Right renal pelvis (tissue), 4 donors: Measurements from ENCODE around the gene TNRC18. TPM values are rescaled to one million over a fixed set of nuclear protein-coding genes. Genes with fewer than 3 reads are reported as not detected.

Source experiments
- DNase-seq, 4 donors: peaks; one replicate each; pipeline ENCODE4 v3.0.0-alpha.2; 2013; ENCODE audit warnings: low read depth in 4 of 4, low spot score in 3 of 4, missing footprints in 1 of 4
- polyA plus RNA-seq, 4 donors: library from polyadenylated mRNA; unstranded; fragments of 120-200 nt; gene quantifications; one replicate each; pipeline ENCODE4 v1.2.1, GENCODE V29; 2013; ENCODE audit not compliant: insufficient read length in 4 of 4

The TNRC18 gene
- polyA plus RNA-seq, 4 donors: 93.2 to 130 (median 104) TPM

DNA sequence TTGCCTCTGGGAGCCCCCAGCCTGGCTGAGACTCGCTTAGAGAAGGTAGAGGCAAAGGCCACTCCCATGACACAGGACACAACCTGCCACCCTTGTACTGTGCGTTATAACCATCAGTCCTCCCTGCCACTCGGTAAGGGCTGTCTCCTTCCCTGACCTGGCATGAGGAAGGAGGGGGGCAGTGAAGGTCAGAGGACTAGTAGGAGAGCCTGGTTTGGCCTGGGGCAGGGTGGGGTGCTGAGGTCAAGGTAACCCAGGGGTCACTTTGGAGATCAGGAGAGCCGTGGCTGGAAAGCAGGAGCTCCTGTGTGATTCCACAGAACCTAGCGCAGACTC lies 6.9 kb upstream of the TNRC18 start:
- no peak for DNase-seq

DNA sequence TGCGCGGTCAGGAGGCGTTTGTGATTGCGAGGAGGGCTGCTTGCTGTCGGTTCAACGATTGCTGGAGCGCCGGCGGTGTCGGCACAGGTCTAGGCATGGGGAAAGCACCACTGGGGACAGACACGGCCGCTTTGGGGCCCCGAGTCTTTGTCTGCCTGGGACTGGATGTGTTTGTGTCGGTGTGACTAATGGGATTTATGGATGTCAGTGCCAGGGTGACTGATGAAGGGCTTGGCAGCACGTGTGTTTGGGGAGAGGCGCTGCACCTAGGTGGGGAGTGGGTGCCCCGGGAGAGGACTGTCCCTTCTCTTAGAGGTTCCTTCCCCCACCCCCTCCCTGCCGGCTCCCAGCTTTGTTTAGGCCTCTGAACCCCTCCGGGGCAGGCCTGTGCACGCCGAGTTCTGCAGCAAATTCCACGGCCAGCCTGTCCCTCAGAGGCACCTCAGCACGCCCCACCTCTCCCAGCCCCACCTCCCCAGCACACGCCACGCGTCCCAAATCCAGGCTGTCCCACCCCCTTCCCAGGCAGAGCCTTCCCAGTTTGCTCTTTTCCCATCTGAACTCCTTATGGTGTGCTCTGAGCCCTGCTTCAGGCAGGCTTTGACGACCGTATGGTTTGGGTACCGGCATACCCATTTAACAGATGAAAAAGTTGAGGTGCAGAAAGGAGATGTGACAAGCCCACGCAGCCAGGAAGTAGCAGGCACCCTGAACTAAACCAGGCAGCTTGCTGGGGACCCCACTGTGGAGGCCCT lies 6.4 kb upstream of the TNRC18 start:
- no peak for DNase-seq

DNA sequence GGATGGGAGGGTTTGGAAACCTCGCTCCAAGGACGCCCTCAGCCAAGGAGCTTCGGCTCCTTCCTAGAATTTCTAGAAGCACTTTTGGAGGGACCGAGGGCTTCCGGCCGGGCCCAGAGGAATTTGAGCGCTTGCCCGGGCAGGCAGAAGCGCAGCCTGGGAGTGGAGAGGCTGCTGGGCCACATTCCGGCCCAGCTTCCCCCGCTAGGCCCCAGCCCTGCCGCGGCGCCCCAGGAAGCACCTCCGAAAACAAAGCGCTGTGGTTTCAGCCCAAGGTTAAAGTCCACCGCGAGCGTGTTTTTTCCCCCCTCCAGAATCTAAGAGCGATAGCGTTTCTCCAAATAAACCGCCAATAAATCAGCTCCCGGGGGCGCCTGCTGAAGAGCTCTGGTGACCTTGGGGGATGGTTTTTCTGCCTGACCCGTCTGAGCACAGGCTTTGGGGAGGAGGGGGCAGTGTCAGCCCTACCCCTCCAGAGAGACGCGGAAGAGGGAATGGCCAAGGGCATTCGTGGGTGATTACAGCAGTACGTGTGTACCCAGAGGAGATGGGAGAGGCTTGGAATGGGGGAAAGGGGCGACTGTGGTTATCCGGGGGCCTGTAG lies 5.7 kb upstream of the TNRC18 start:
- no peak for DNase-seq

DNA sequence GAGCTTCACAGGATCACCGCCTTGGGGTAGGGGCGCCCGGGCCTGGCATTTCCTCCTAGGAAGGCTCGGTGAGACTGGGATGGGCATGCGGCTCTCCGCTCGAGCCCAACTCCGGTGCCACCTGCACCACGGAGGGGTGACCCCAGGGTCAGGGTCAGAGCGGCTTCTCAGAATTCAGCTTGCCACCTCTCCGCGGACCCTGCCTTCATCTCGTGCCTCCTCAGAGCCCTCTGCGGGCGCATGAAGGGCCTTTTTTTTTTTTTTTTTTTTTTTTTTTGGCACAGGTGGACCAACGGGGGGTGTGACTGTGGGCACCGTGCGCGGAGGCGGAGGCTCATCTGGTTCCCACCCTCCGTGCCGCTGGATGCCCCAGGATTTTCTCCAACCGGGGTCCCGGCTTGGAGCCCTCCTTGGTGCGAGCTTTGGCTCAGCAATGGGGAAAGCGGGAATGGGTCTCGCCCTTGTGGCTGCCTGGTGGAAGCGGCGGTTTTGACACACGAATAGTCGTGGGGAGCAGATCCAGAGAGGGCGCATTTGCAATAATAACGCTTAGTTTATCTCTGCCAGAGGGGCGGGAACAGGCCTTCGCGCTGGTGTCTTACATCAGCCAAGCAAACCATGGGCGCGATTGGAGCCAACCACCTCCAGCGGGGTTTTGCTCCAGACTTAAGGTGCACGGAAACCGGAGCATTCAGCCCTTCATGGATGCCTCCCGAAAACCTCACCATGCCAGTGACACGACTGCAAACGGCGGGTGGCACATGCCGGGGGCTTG lies 5.0 kb upstream of the TNRC18 start:
- DNase-seq: no peak

DNA sequence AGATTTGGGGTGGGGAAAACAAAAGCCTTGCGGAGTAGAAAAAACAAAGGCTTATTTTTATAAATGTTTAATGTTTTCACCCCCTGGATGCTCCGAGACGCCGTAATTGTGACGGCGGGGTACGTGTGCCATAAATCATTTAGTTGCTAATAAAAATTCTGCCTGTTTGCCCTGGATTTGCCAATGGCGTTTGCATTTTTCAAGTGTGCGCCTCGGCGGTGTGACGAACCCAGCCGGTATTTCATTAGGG lies 2.5 kb upstream of the TNRC18 start:
- no peak for DNase-seq

DNA sequence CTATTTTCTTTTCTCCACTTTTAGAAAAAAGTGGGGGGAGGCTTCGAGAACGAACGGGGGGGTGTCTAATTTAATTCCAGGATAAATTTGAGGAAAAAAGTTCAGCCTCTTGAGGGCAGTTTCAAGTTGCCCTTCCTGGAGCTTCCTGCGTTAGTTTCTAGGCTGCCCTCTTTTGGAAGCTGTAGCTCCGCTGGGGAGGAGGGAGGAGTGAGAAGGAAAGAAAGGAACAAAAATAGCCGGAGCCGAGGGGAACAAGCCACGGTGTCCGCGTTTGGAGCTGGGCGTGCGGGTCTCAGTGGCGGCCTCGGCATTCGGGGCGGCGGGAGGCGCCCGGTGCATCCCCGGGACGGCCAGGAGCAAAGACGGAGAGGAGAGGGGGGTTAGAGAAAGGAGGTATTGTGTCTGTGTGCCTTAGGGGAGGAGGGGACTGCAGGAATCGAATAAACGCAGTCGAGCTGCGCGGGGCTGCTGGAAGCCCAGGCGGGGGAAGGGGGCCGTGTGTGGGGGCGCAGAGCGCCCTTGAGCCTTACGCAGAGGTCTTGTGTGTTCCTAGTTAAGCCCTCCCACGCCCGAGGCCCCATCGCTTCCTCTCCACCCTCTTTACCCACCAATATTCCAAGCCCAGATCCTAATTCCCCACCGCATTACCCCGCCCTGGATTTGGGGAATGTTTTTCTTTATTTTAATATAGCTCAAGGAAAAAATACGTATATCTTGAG lies 2.0 kb upstream of the TNRC18 start:
- peak in 3 of 4 donors; percentile 75 to 87 (median 80) for DNase-seq

DNA sequence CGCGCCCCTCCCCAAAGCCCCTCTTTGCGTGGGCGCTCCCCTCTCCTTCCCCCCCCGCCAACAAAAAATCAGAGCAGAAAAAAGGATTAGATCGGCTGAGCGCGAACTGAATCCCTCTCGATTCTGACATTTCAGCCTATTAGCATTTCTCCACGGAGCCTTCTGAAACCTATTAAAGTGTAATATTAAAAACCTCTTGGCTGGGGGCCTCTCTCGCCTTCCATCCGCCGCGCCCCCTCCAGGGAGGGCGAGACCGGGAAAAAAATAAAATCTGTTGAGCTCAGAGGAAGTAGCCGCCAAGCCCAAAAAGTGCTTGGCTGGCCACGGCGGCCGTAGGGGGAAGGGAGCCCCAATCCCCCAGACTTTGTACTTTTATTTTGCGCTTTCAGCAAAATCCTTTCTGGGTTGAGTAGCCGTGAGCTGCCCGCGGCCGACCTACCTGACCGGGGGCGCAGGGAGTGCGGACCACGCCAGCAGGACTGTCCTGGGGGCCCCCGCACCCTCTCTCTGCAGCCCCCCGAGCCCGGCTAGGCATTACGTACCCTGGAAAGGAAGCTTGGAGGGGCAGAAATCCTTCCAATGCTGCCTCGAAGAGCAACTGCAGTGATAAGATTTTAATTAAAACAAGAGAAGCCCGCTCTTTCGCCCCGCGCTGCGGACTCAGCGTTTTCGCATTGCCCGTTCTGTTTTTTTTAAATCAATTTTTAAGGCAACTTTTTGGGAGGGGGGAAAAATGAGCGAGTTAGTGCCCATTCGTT lies 1.3 kb upstream of the TNRC18 start:
- peak in 1 of 4 donors; percentile 47 for DNase-seq

DNA sequence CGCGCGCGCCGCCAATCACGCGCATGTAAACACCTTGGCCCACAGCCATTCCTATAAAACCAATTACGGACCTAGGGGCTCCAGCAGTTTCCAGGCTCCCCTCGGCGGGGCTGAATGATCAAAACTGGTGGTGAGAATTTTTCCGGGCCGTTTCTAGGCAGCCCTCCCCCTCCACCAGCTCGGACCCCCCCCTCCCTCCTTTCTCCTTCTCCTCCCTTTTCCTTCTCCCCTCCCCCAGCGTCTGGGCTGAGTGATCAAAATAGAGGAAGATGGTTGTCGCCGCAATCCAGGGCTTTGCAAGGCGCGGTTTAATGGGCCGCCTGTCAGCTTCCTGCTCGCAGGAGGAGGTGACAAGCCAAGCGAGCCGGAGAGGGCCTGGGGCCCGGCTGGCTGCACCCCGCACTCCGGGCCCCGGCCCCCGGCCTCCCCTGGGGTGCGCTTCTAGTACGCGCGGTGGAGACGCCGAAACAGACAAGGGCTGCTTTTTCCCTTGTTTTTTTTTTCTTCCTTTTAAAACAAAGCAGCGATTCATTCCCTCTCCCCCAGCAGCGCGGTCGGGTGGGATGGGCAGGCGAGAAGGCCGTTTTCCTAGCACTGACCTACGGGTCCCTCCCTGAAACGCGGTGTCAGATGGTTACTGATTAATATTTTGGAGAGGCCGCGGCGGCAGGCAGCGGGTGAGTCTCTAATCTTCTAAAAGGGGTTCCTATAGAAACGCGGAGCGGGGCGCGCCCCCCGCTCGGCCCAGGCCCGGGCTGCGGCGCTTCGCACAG lies 528 bp upstream of the TNRC18 start:
- peak; percentile 98 to 100 (median 100) for DNase-seq

DNA sequence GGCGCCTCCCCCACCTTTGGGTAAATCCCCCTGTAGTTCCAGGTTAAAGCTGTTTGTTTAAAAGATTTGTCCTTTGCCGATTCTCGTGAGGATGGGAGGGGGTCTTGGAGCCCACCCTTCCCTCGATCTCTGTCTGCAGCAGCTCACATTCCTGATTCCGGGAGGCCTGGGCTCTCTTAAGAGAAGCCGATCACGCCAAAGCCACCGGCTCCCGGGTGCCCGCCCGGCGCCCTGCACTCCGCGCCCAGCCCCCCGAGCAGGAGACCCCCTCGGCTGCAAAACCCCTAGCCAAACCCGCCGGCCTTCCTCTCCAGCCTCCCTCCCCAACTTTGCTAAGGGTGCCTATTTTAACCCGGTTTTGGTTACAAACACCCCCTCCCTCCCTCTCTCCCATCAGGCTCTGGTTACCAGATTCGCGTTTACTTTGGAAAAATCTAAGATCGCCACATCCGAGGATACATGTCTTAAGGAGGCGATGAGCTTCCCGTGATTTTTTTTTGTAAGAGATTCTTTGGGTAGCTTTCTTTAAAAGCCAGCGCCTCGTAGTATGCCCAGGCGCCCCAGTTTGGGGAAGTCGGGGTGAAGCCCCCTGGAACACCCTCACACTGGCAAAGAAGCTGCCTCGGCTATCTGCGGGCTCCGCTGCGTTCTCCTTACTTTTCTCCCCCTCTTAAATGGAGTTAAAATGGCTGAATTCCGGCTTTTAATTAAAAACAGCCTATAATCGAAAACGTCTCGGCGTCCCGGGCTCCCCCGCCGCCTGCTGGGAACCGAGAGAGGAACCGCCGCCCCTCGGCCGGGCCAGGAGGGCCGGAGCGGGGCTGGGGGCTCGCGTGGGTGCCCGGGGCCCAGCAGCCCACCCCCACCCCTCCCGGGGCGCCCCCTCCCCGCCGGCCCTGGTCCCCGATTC lies 983 bp downstream of the TNRC18 start:
- DNase-seq: no peak

DNA sequence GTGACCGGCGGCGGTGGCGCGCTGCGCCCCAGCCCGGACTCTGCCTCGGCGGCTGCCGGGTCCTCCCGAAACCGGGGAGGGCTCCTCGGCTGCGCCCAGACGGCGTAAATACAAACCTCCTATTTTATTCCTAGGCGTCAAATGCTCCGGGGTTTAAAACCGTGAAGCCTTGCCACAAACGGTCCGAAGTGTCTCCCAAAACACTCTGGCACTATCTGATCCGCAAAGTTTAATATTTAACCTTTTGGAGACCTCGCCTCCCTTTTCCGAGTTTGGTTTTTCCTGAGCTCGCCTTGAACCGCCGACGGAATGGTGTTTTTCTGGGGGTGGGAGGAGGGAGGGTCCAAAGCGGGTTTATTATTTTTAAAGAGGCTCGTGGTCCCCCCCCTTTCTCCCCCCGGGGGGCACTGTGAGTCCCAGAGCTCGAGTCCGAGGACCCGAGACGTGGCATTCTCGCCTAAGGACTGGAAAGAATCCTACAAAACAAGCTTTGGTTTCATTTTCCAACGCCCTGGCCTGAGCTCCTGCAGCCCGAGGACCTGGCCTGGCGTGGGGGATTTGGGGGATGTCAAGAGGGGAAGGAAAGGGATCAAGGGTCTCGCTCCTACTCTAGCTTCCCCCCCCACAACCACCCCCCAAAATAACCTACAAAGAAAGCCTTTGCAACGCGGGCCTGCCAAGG lies 1.8 kb downstream of the TNRC18 start:
- DNase-seq: no peak

DNA sequence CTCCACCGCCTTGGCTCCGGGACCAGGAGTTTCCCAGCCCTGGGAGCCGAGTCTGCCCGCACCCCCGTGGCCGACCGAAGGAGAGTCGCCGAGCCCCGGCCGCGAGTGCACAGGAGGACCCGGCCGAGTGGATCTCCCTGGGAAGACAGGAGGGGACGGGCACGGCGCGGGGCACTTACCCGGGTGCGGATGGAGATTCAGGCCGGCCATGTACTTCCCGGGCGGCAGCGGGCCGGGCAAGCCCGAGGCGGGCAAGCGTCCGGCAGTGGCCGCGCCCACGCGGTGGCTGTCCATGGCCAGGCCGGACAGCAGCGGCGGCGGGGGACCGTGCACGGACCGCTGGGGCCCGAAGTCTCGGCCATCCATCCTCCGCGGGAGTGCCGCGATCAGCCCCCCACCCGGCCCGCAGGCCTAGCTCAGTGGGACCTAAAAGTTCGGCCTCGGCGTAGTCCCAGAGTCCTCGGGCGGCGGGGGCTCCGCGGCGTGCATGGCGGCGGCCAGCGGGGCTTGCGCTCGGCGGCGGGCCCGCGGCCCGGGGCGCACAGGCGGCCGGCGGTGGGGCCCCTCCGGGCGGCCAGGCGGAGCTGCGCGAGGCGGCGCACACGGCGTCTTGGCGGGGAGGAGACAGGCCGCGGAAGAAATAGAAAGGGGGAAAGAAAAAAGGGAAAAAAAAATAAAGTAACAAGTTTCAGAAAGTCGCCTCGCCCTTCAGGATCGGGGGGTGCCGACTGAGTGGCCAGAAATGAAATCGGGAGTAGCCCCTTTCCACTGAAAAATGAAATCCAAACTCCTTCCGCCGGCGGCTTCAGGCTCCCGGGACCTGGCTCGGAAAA lies 2.5 kb downstream of the TNRC18 start:
- DNase-seq: no peak

DNA sequence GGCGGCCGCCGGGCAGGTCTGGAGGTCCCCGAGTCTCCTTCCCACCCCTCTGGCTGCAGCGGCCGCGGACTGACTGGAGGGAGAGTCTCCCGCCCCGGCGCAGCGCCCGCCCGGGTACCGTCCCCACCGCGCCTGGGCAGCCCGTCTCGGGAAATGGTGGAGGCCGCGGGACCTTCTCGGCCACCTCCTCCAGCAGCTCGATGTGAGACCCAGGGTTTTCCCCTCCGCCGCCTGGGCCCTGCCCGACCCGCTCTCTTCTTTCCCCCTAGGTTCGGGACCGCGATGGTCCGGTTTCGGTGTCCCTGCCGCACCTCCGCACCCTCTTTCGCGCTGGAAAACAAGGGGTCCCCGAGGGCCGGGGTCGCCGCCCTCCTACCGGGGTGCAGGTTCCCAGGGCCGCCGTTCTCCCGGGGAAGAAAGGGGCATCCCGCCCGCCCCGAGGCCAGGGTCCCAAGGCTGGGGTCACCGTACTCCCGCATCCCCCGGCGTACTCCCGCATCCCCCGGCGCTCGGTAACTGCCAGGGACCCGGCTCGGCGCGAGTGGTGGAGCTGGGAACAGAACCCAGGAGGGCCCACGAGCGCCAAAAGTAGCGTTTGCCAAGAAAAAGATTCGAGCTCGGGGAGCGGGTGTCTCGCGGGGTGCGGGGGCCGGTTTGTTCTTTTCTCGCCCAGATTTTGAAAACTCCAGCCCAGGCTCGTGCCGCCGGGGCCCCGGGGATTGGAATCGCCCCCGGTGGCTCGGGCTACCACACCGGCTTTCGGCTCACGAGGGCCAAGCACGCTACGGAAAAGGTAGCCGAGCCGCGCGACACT lies 3.4 kb downstream of the TNRC18 start:
- no peak for DNase-seq

DNA sequence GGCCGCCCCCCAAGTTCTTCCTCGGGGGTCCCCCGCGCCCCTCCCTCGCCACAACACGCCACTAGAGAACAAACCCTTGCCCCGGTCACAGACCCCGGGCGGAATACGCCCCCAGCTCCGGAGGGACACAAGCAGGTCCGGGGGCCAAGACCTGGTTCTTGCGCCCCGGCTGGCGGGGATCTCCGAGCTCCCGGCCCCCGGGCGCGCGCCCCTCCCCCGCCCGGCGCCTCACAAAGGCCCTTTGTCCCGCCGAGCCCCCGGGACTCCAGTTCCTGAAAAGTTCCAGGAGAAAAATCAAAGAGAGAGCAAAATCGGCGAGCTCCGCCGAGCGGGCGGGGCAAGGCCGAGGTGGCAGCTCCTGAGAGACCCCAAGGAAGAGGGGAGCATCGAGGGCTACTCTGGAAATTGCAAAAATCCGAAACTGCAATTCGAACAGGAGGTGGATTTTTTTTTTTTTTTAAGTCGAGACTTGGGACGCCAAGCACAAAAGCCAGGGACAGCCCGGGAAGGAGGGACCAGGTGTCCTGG lies 4.0 kb downstream of the TNRC18 start:
- DNase-seq: no peak

DNA sequence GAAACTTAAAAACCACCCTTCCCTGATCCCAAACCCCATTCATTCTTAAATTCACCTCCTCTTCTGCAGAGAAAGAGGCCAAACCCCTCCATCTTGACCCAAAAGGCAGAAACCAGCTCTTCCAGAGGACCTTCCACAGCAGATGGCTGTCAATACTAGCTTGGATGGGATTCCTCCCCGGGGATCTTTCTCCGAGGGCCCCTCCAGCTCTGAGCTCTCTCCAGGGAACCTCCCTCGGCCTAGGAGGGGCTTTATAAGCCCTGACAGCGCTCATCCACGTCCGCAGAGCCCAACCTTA lies 5.4 kb downstream of the TNRC18 start:
- DNase-seq: no peak

DNA sequence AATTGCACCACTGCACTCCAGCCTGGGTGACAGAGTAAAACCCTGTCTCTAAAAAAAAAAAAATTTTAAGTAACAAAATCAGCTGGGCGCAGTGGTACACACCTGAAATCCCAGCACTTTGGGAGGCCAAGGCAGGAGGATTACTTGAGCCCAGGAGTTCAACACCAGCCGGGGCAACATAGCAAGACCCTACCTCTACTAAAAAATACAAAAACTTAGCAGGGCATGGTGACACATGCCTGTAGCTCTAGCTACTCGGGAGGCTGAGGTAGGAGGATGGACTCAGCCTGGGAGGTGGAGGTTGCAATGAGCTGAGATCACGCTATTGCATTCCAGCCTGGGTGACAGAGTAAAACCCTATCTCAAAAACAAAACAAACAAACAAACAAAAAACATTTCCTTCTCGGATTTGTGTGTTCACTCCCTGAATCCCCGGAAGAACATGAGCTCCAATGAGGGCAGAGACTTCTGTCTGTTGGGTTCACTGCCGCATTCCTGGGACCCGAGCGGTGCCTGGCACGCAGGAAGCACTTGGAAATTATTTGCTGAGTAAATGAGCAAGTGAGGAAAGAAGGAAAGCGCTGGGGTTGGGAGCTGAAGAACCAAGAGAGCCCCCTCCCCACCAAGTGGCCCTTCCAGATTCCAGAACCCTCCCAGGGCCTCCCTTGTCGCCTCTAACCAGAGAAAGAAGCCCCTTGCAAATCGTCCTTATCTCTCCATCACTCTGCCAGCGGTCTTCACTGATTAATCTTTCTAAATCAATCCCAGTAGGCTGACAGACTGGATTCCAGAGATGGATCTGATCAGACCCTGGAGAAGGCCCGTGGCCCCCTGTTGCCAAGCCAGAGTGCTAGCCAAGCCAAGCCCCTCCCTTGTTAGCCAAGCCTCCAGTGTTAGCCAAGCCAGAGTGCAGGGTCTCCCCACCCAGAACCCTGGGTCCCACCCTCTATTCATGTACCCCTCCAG lies 6.2 kb downstream of the TNRC18 start:
- no peak for DNase-seq
